Measurements from ENCODE around the gene TRAPPC8.
"Not testable (repeated sequence)": the region's sequence is repeated elsewhere in the genome, so short reads cannot be mapped to it uniquely, and the experiment has no call there.

GRCh38 chr18:31934773-31935172, 8.2 kb downstream of the TRAPPC8 start:
- not testable (repeated sequence) for TF ChIP-seq POLR2AphosphoS5 (IDR thresholded peaks at IDR 0.05); CTCF (IDR thresholded peaks at IDR 0.05; ENCODE audit: poor library complexity, severe bottlenecking); REST (IDR thresholded peaks at IDR 0.05; ENCODE audit: borderline replicate concordance); RAD21 (conservative IDR thresholded peaks at IDR 0.05); EZH2 (IDR thresholded peaks at IDR 0.05; ENCODE audit: borderline replicate concordance, insufficient read depth, low read length, poor library complexity, severe bottlenecking); EP300 (conservative IDR thresholded peaks at IDR 0.05; ENCODE audit: poor library complexity, severe bottlenecking); TAF1 (IDR thresholded peaks at IDR 0.05; ENCODE audit: low read depth); SMC3 (conservative IDR thresholded peaks at IDR 0.05; ENCODE audit: poor library complexity)

All from neural cell (in vitro differentiated cells).